Ovary (tissue), 3 donors: Measurements from ENCODE around the gene ASB7.

Experiments
- EP300 ChIP-seq: sonication (generic); formaldehyde crosslinking; IDR thresholded peaks from one replicate; pipeline ENCODE4 v1.6.1; 2017; ENCODE audit warnings: antibody characterized with exemption
- TF ChIP-seq, protein P1 (sequence below), 3 donors: fragments of 450-650 bp in 2 of 3; fragments of 200-600 bp in 1 of 3; IDR thresholded peaks; one replicate each; pipeline versions ENCODE4 v1.5.1 to v1.8.0; 2016 to 2022; ENCODE audit warnings: antibody characterized with exemption in 3 of 3, mild to moderate bottlenecking in 1 of 3
- donor health status: DM: no; HTN: no; CAD: no.

DNA sequence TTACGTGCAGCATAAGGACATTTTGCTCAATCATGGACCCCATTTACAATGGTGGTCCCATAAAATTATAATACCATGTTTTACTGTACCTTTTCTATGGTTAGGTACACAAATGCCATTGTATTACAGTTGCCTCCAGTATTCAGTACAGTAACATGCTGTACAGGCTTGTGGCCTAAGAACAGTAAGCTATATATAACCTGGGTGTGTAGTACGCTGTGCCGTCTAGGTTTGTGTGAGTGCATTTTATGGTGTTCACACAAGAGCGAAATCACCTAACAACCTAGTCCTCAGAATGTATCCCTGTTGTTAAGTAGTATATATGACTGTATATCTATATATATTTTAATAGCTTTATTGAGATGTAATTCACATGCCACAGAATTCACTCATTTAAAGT, 12.5 kb downstream of the ASB7 start:
- TF ChIP-seq, protein P1, sequence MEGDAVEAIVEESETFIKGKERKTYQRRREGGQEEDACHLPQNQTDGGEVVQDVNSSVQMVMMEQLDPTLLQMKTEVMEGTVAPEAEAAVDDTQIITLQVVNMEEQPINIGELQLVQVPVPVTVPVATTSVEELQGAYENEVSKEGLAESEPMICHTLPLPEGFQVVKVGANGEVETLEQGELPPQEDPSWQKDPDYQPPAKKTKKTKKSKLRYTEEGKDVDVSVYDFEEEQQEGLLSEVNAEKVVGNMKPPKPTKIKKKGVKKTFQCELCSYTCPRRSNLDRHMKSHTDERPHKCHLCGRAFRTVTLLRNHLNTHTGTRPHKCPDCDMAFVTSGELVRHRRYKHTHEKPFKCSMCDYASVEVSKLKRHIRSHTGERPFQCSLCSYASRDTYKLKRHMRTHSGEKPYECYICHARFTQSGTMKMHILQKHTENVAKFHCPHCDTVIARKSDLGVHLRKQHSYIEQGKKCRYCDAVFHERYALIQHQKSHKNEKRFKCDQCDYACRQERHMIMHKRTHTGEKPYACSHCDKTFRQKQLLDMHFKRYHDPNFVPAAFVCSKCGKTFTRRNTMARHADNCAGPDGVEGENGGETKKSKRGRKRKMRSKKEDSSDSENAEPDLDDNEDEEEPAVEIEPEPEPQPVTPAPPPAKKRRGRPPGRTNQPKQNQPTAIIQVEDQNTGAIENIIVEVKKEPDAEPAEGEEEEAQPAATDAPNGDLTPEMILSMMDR (IDR thresholded peaks at IDR 0.05): no peak
- no peak for TF ChIP-seq EP300
